Muscle of leg (tissue), 11 donors: ENCODE data around the gene JAML. TPM values are rescaled to one million over a fixed set of nuclear protein-coding genes. Genes with fewer than 3 reads are reported as not detected.
"Not testable (repeated sequence)": the region's sequence is repeated elsewhere in the genome, so short reads cannot be mapped to it uniquely, and the experiment has no call there.

ENCODE experiments used
- DNase-seq: peaks from one replicate; pipeline ENCODE4 v3.0.0; 2013
- H3K27ac ChIP-seq: one replicate; pipeline ENCODE4 v1.5.1; 2013; ENCODE audit warnings: mild to moderate bottlenecking, low read length, control low read depth
- H3K27me3 ChIP-seq: one replicate; pipeline ENCODE4 v1.6.1; 2013; ENCODE audit warnings: low read length; ENCODE audit not compliant: control insufficient read depth, insufficient read depth
- H3K36me3 ChIP-seq: one replicate; pipeline ENCODE4 v1.6.1; 2013; ENCODE audit warnings: low read length; ENCODE audit not compliant: control insufficient read depth, insufficient read depth
- H3K4me1 ChIP-seq: one replicate; pipeline ENCODE4 v1.6.1; 2013; ENCODE audit warnings: low read length; ENCODE audit not compliant: control insufficient read depth, insufficient read depth
- H3K4me3 ChIP-seq: one replicate; pipeline ENCODE4 v1.5.1; 2013; ENCODE audit warnings: low read length, control low read depth
- H3K9me3 ChIP-seq: replicated peaks from 2 replicates; pipeline ENCODE4 v1.6.1; 2013; ENCODE audit warnings: low read depth, low read length; ENCODE audit not compliant: control insufficient read depth
- WGBS: methylation state at CpG from one replicate; pipeline ENCODE4 v1.1.5; 2013; ENCODE audit warnings: missing lambda C conversion rate; ENCODE audit not compliant: insufficient coverage; 5-methylcytosine and 5-hydroxymethylcytosine counted together
- polyA plus RNA-seq, 8 donors: library from polyadenylated mRNA; unstranded; fragments of 120-200 nt; gene quantifications; one replicate each; pipeline versions ENCODE4 v1.2.1 to v1.2.3, GENCODE V29; 2013; ENCODE audit warnings: inconsistent platforms in 1 of 8, low replicate concordance in 1 of 8; ENCODE audit not compliant: insufficient read length in 8 of 8, insufficient read depth in 1 of 8
- total RNA-seq: library from RNA; stranded (reverse); fragments of 120-200 nt; gene quantifications from one replicate; pipeline ENCODE4 v1.2.4, GENCODE V29; 2013

Gene JAML
- total and polyA plus RNA-seq, 9 donors = 1.2 to 5.3 (median 2.3) TPM

DNA sequence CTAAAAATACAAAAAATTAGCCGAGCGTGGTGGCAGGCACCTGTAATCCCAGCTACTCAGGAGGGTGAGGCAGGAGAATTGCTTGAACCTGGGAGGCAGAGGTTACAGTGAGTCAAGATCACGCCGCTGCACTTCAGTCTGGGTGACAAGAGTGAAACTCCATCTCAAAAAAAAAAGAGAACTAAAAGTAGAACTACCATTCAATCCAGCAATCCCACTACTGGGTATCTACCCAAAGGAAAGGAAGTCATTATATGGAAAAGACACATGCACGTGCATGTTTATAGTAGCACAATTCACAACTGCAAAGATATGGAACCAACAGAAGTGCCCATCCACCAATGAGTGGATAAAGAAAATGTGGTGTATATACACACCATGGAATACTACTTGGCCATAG is 41.1 kb downstream of the JAML start:
- H3K36me3 ChIP-seq, H3K27ac ChIP-seq, H3K9me3 ChIP-seq, H3K27me3 ChIP-seq, DNase-seq, H3K4me3 ChIP-seq: not testable (repeated sequence)
- WGBS = no CpG with 5 or more reads among the region's 5 CpGs
- H3K4me1 ChIP-seq = peaks cover 12% of the 10 kb centered on the region

- Histone ChIP-seq H3K4me3 (no peak overlapping the region), H3K27me3 (no peaks in the 10 kb centered on the region)
- 9% methylated on average over 9 of the region's 11 CpGs for WGBS
Observed at GRCh38 chr11:118180300-118180703, 44.5 kb downstream of the JAML start.

DNA sequence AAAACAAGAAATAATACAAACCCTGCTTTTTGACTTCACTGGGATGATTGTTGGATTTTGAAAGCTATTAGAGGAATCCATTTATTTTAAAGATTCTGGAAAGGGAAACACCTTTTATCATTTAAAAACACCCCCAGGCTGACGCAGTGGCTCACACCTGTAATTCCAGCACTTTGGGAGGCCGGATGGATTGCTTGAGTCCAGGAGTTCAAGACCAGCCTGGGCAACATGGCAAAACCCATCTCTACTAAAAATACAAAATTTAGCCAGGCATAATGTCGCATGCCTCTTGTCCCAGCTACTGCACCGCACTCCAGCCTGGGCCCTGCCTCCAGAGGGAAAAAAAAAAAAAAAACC is 48.1 kb downstream of the JAML start:
- H3K4me3 ChIP-seq = no peak overlapping the region
- no peaks in the 10 kb centered on the region for H3K36me3 ChIP-seq
- no peaks in the 10 kb centered on the region for H3K27me3 ChIP-seq
- 100% methylated on average over 2 of the region's 4 CpGs for WGBS
- H3K9me3 ChIP-seq = no peaks in the 10 kb centered on the region
- H3K27ac ChIP-seq = no peak overlapping the region
- peaks cover 30% of the 10 kb centered on the region for H3K4me1 ChIP-seq
- no peak for DNase-seq

More at GRCh38 chr11:118180300-118180703, 44.5 kb downstream of the JAML start:
- Histone ChIP-seq H3K4me1 (peaks cover 21% of the 10 kb centered on the region), H3K9me3 (no peaks in the 10 kb centered on the region), H3K27ac (peak overlapping the region; percentile 29), H3K36me3 (no peaks in the 10 kb centered on the region)
- peak; percentile 95 for DNase-seq

DNA sequence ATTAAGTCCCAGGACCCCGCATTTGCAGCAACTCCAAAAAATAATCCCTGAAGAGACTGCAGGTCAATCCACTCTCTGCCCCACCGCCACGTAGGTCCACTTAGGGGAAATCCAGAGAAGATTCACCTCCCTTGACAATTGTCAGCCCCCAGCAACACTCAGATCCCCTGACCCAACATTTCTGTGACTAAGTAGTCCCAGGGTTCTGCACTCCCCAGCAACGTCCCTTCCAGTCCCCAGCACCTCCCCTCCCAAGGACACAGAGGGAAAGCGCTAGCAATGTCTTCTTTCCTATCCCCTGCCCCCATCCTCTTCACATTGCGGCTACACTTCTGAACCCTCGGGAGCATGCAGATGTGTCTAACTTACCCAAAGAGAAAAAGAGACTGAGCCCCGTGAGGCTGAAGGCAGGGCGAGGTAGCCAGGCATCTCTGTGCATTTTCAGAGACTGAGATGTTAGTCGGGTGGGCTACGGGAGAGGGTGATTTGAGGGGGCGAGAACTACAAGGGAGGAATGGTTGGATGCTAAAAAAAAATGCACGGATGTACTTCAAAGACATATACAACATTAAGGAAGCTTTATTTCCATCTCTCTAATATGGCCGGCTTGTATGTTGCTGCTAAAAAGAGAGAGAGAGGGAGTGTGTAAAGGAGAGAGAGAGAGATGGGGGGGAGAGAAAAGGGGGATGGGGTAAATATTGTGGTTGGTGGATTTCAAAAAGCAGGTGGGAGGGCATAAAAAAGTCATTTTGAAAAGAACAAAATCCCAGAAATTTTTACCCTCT is 48.6 kb downstream of the JAML start, which contains the start of gene SCN2B:
Gene SCN2B (minus strand): TSS at position 647 of the 785 bp plus-strand sequence. CDS start 208 bp downstream, at position 439.
- Histone ChIP-seq H3K4me3 (peak within 1 kb of the TSS; percentile 44), H3K36me3 (no peaks in the 10 kb centered on the region), H3K27me3 (peaks cover 4% of the 10 kb centered on the region), H3K9me3 (no peaks in the 10 kb centered on the region), H3K27ac (no peak within 1 kb of the TSS), H3K4me1 (peaks cover 36% of the 10 kb centered on the region)
- DNase-seq = peak; percentile 79
- WGBS = 4% methylated on average over 7 of the region's 14 CpGs

DNA sequence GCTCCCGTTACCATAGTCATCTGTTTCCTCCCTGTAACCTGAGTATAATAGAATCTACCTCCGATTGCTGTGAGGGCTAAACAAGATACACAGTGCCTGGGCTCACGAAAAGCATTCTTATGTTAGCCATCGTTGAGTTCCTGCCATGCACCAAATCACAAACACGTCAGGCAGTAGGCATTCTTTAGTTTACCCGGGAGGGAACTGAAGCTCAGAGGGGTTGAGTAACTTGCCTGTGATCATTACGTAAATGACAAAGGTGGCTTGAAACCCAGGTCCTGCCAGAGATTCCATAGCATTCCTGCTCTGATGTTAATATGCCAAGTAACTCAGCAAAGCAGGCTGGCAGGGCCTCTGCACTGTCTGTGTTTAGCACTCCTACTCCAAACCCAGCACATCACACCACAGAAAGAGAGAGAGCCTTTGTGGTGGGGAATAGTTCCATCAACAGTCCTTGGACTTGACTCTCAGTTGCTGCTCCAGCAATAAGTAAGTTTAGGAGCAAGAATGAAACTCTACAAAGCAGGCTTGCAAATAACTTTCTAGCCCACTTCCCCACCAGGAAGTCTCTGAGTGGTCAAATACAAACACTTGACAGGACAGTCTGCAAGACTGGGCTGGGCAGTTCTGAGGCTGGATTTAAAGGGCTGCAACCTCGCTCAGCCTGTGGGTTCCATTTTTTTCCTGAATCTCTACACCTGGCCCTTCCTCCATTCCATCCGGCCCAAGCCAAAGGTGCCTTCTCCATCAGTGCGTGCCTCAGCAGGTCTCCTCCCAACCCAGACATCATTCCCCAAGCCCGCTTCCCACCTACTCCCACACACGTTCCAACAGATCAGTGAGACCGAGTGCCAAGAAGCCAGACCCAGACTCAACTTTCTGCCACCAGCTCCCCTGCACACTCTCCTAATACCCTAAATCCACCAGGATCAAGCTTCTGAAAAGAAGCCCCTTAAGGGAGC is 49.5 kb downstream of the JAML start:
- WGBS = 29% methylated on average over 9 of the region's 13 CpGs
- peak overlapping the region; percentile 44 for H3K4me3 ChIP-seq
- peaks cover 39% of the 10 kb centered on the region for H3K4me1 ChIP-seq
- DNase-seq = no peak
- H3K9me3 ChIP-seq = no peaks in the 10 kb centered on the region
- no peak overlapping the region for H3K27ac ChIP-seq
- H3K27me3 ChIP-seq = peaks cover 13% of the 10 kb centered on the region
- H3K36me3 ChIP-seq = no peaks in the 10 kb centered on the region

GRCh38 chr11:118174006-118174567 is 50.7 kb downstream of the JAML start:
- H3K27ac ChIP-seq = no peak overlapping the region
- peaks cover 13% of the 10 kb centered on the region for H3K27me3 ChIP-seq
- 87% methylated on average over 8 of the region's 9 CpGs for WGBS
- no peak for DNase-seq
- no peak overlapping the region for H3K4me3 ChIP-seq
- no peaks in the 10 kb centered on the region for H3K9me3 ChIP-seq
- H3K4me1 ChIP-seq = peaks cover 40% of the 10 kb centered on the region
- H3K36me3 ChIP-seq = no peaks in the 10 kb centered on the region

- 80% methylated on average over 7 of the region's 9 CpGs for WGBS
- DNase-seq = no peak
- Histone ChIP-seq H3K27me3 (peaks cover 13% of the 10 kb centered on the region), H3K4me3 (no peak overlapping the region), H3K27ac (no peak overlapping the region), H3K9me3 (no peaks in the 10 kb centered on the region), H3K4me1 (peaks cover 42% of the 10 kb centered on the region), H3K36me3 (no peaks in the 10 kb centered on the region)
Observed at GRCh38 chr11:118172356-118172755, 52.5 kb downstream of the JAML start.

GRCh38 chr11:118171269-118172062 is 53.3 kb downstream of the JAML start:
- peak; percentile 83 for DNase-seq
- 3% methylated on average over 23 of the region's 29 CpGs for WGBS
- Histone ChIP-seq H3K4me3 (peak overlapping the region; percentile 5), H3K4me1 (peaks cover 42% of the 10 kb centered on the region), H3K9me3 (no peaks in the 10 kb centered on the region), H3K27ac (no peak overlapping the region), H3K36me3 (no peaks in the 10 kb centered on the region), H3K27me3 (peaks cover 13% of the 10 kb centered on the region)

DNA sequence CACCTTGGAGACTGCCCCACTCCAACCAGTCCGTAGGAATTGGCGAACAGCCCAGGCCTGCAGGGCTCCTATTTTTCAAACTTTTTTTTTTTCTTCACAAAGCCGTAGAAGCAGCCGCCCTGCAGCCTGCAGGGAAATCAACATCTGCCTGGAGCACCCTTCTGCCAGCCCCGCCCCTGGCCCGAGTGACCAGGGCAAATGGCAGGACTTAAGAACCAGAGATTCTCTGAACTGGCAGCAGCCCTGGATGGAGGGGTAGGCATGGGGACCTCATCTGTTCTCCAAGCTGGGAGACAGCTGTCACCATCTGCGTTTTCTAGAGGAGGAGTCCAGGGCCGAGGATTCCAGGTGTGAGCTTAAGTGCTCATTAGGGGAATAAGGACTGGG is 53.9 kb downstream of the JAML start:
- no peak overlapping the region for H3K4me3 ChIP-seq

More for the DNA sequence above, 53.9 kb downstream of the JAML start:
- 23% methylated on average over 7 of the region's 8 CpGs for WGBS
- peak; percentile 29 for DNase-seq
- Histone ChIP-seq H3K36me3 (no peaks in the 10 kb centered on the region), H3K4me1 (peaks cover 38% of the 10 kb centered on the region), H3K27ac (no peak overlapping the region), H3K9me3 (no peaks in the 10 kb centered on the region), H3K27me3 (peaks cover 13% of the 10 kb centered on the region)
